GM12878 (cell line): ENCODE results near the gene UBE2L5. TPM values are rescaled to one million over a fixed set of nuclear protein-coding genes. Genes with fewer than 3 reads are reported as not detected.

Experiments used
- ATAC-seq: fragments of 200-7000 bp; cut with Tn5 transposase; 3 replicates; pipeline ENCODE4 v1.9.1; 2020; ENCODE audit warnings: mild to moderate bottlenecking, moderate library complexity
- BruUV-seq: library from RNA; stranded (reverse); fragments of 400-500 nt; replicated peaks from 2 replicates; lab custom pipeline; 2021; lab: Mats Ljungman, UMichigan
- CTCF ChIA-PET: fragments of 300-600 bp; sonication (Branson Sonifier 250); formaldehyde crosslinking; extraction: SDS; loops from one replicate; lab custom pipeline; 2021; ENCODE audit warnings: inconsistent platforms; lab: Yijun Ruan, JAX
- POLR2A ChIA-PET: fragments of 350-600 bp; formaldehyde crosslinking; extraction: SDS; loops from one replicate; lab custom pipeline; 2021; ENCODE audit warnings: inconsistent platforms; lab: Charles Lee
- RAD21 ChIA-PET: fragments of 300-600 bp; sonication (Branson Sonifier 250); formaldehyde crosslinking; loops from one replicate; lab custom pipeline; 2023; ENCODE audit warnings: antibody characterized with exemption; ENCODE audit not compliant: unreplicated experiment; lab: Charles Lee
- SMC1A ChIA-PET: fragments of 300-600 bp; sonication (Branson Sonifier 250); formaldehyde crosslinking; loops from one replicate; lab custom pipeline; 2023; ENCODE audit not compliant: unreplicated experiment, uncharacterized antibody; lab: Charles Lee
- DNase-seq: peaks from one replicate; pipeline ENCODE4 v3.0.0-alpha.2; 2011; ENCODE audit warnings: low read depth, low spot score
- FAIRE-seq: peaks from 3 replicates; lab custom pipeline; 2011; peaks lifted over from hg19 to GRCh38; lab: Jason Lieb, UNC
- H2AFZ ChIP-seq: 2 replicates; pipeline ENCODE4 v1.6.0; 2011; ENCODE audit warnings: low read depth, low read length, control low read depth; ENCODE audit not compliant: control insufficient read depth
- H3K27ac ChIP-seq: 2 replicates; pipeline ENCODE4 v1.5.1; 2011; ENCODE audit warnings: control low read depth; ENCODE audit not compliant: control insufficient read depth, insufficient read depth
- H3K27me3 ChIP-seq, 2 experiments: replicated peaks in 1 of 2; 2 replicates each; pipeline versions ENCODE4 v1.6.0 to v1.6.1; 2011; ENCODE audit warnings: low read length in 1 of 2; ENCODE audit not compliant: control insufficient read depth in 2 of 2, insufficient read depth in 2 of 2
- H3K36me3 ChIP-seq, 2 experiments: 2 replicates each; pipeline ENCODE4 v1.5.1; 2011; ENCODE audit warnings: low read length in 1 of 2; ENCODE audit not compliant: control insufficient read depth in 2 of 2, insufficient read depth in 2 of 2
- H3K4me1 ChIP-seq: 2 replicates; pipeline ENCODE4 v1.6.1; 2011; ENCODE audit warnings: mild to moderate bottlenecking, low read length, moderate library complexity, mixed read lengths; ENCODE audit not compliant: control insufficient read depth, insufficient read depth
- H3K4me2 ChIP-seq: 2 replicates; pipeline ENCODE4 v1.6.0; 2011; ENCODE audit warnings: control low read depth; ENCODE audit not compliant: control insufficient read depth, insufficient read depth
- H3K4me3 ChIP-seq: fragments of 200-600 bp; sonication (generic); 2 replicates; pipeline ENCODE4 v1.5.1; 2016
- H3K79me2 ChIP-seq: 2 replicates; pipeline ENCODE4 v1.6.0; 2011; ENCODE audit warnings: low read length; ENCODE audit not compliant: control insufficient read depth, insufficient read depth
- H3K9ac ChIP-seq: 2 replicates; pipeline ENCODE4 v1.8.0; 2011; ENCODE audit warnings: low read length, control low read depth, mixed read lengths; ENCODE audit not compliant: control insufficient read depth, insufficient read depth
- H3K9me3 ChIP-seq: replicated peaks from 3 replicates; pipeline ENCODE4 v1.5.1; 2011; ENCODE audit warnings: mild to moderate bottlenecking, low read length; ENCODE audit not compliant: control insufficient read depth, insufficient read depth
- H4K20me1 ChIP-seq: 2 replicates; pipeline ENCODE4 v1.6.0; 2011; ENCODE audit not compliant: control insufficient read depth, insufficient read depth
- BACH1 ChIP-seq: fragments of 450-650 bp; IDR thresholded peaks from 2 replicates; pipeline ENCODE4 v1.6.1; 2017; ENCODE audit warnings: mild to moderate bottlenecking, borderline replicate concordance
- CBFB ChIP-seq: IDR thresholded peaks from 2 replicates; pipeline ENCODE4 v1.6.1; 2016; ENCODE audit warnings: antibody characterized with exemption, low read depth
- CHD2 ChIP-seq: IDR thresholded peaks from 2 replicates; pipeline ENCODE4 v1.6.1; 2011; ENCODE audit warnings: low read depth, low read length, improper control_type of control experiment, borderline replicate concordance
- MYB ChIP-seq: fragments of 150-350 bp; IDR thresholded peaks from 2 replicates; pipeline ENCODE4 v1.6.1; 2014; ENCODE audit warnings: mild to moderate bottlenecking, low read depth, low read length, borderline replicate concordance
- POLR2AphosphoS2 ChIP-seq: IDR thresholded peaks from 2 replicates; pipeline ENCODE4 v1.6.1; 2011; ENCODE audit warnings: low read depth, mild to moderate bottlenecking, low read length, improper control_type of control experiment, moderate library complexity
- SPI1 ChIP-seq: IDR thresholded peaks from 2 replicates; pipeline ENCODE4 v1.6.1; 2011; ENCODE audit warnings: low read depth, mild to moderate bottlenecking, low read length, moderate library complexity, borderline replicate concordance; ENCODE audit not compliant: insufficient read depth
- WGBS: methylation state at CpG from one replicate; pipeline ENCODE4 v1.1.6; 2016; ENCODE audit warnings: low lambda C conversion rate; ENCODE audit not compliant: insufficient replicate concordance, insufficient coverage; ENCODE audit errors: missing lambda C conversion rate; 5-methylcytosine and 5-hydroxymethylcytosine counted together
- in situ Hi-C: fragments of 300-500 bp; cut with MboI; formaldehyde crosslinking; loops from 9 replicates; pipeline ENCODE4 v1.14.3; 2018; ENCODE audit warnings: mixed read lengths
- intact Hi-C: fragments of 100-400 bp; cut with micrococcal nuclease; formaldehyde crosslinking; loops from one replicate; pipeline ENCODE4 v1.14.2; 2022; ENCODE audit not compliant: unreplicated experiment
- polyA plus RNA-seq, 11 experiments: library from polyadenylated mRNA; depleted of rRNA in 4 of 11; unstranded in 6 of 11; stranded (reverse) in 5 of 11; fragments of >200 nt; fragmentation: Nextera tagmentation in 4 of 11; fragmentation: Illumina TruSeq in 1 of 11; extraction: Ambion mirVana in 4 of 11; extraction: Trizol in 1 of 11; gene quantifications; 1 replicate in 1 of 11; 2 replicates in 10 of 11; pipeline versions ENCODE4 v1.2.1 to v1.2.3, GENCODE V29; 2011 to 2016; ENCODE audit warnings: inconsistent platforms in 2 of 11, missing spikeins in 2 of 11, low read depth in 1 of 11
- total RNA-seq, 4 experiments: library from RNA; depleted of rRNA in 3 of 4; stranded (reverse); fragments of >200 nt in 3 of 4; fragmentation: Illumina TruSeq in 1 of 4; extraction: Trizol in 1 of 4; gene quantifications; 2 replicates each; pipeline versions ENCODE4 v1.2.1 to v1.2.3, GENCODE V29; 2013 to 2021

Gene UBE2L5
- total and polyA plus RNA-seq, 10 of the 15 experiments (the other 5 are each of a cell fraction or from before 2014, with no cell fraction given): 0.03 to 1.1 (median 0.19) TPM; not detected in 2

DNA sequence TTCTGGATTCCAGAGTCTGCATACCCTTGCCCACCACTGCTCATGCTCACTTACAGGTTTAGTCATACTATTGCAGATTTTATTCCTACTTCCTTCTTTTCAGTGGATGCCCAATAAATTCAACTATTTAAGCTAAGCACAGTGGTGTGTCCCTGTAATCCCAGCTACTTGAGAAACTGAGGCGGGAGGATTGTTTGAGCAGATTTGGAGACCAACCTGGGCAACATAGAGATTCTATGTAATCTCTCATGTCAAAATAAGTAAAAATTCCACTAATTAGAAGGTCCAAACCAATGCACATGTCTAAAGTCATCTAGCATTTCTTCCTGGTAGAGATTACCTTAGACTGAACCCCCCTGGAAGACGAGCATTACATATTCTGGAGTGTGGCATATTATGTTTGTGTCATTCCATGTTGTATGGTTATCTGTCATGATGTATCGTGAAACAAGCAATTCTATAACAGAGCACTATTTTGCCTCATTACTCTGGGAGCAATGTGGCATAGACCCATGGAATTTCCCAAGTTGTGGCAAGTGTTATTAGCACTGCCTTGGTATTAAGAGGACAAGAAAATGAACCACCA is 35.1 kb downstream of the UBE2L5 start:
- no peaks in the 10 kb centered on the region for H3K27me3 ChIP-seq
- no peak overlapping the region for H2AFZ ChIP-seq
- peaks cover 9% of the 10 kb centered on the region for H3K79me2 ChIP-seq
- RAD21 ChIA-PET: interaction anchor here (0.6 kb wide), 2 partner anchors 14 to 15 kb away, joined by 3 to 4 read pairs; no protein-coding TSS in a partner anchor
- CTCF ChIA-PET: interaction anchor here (1.0 to 2.1 kb wide), 3 partner anchors 12 to 122 kb away, joined by 3 to 5 read pairs (median 3); no protein-coding TSS in a partner anchor
- no peak for DNase-seq
- FAIRE-seq: no peak
- no peaks in the 10 kb centered on the region for H4K20me1 ChIP-seq
- H3K9me3 ChIP-seq: no peaks in the 10 kb centered on the region
- SMC1A ChIA-PET: interaction anchor here (0.9 to 1.6 kb wide), 5 partner anchors 9 to 52 kb away, joined by 3 to 5 read pairs (median 4); no protein-coding TSS in a partner anchor
- intact Hi-C loops: no loop called here
- H3K36me3 ChIP-seq: peaks cover 0 to 11% of the 10 kb centered on the region in 2 experiments; a peak in 3 of 4 replicates
- ATAC-seq: peak; percentile 3
- POLR2A ChIA-PET: no interaction called here
- BruUV-seq: no TSS peak
- H3K4me3 ChIP-seq: no peak overlapping the region
- no peak overlapping the region for H3K4me2 ChIP-seq
- WGBS: 35% methylated on average over 3 of the region's 3 CpGs
- H3K4me1 ChIP-seq: peaks cover 6% of the 10 kb centered on the region; the same call in 1 of the 2 replicates
- in situ Hi-C loops: no loop called here
- no peak overlapping the region for H3K27ac ChIP-seq
- TF ChIP-seq POLR2AphosphoS2: 0 out of 2 replicates have a peak, but pooled peaks have one; percentile 10
- no peak for TF ChIP-seq MYB
- peak; percentile 24; the same call in 1 of the 2 replicates for TF ChIP-seq SPI1
- 0 out of 2 replicates have a peak, but pooled peaks have one; percentile 2 for TF ChIP-seq BACH1
- TF ChIP-seq CBFB: peak; percentile 55; the same call in 1 of the 2 replicates
- TF ChIP-seq CHD2: no peak
- no peak overlapping the region for H3K9ac ChIP-seq
